Nephron (organoid): Measurements from ENCODE around the gene SUGP2.

Experiments
- H3K27ac Mint-ChIP-seq, 3 experiments: 2 replicates each; pipeline ENCODE4 v1.8.0; 2020; ENCODE audit warnings: mixed read lengths in 3 of 3, mild to moderate bottlenecking in 2 of 3, moderate library complexity in 1 of 3
- H3K27me3 Mint-ChIP-seq: 2 replicates; pipeline ENCODE4 v1.8.0; 2021; ENCODE audit warnings: low read depth, mild to moderate bottlenecking, moderate library complexity, mixed read lengths
- H3K36me3 Mint-ChIP-seq: 2 replicates; pipeline ENCODE4 v1.8.0; 2020; ENCODE audit warnings: low read depth, mixed read lengths
- H3K4me1 Mint-ChIP-seq: 2 replicates; pipeline ENCODE4 v1.8.0; 2020; ENCODE audit warnings: mixed read lengths
- H3K4me3 Mint-ChIP-seq, 3 experiments: 2 replicates each; pipeline ENCODE4 v1.8.0; 2020; ENCODE audit warnings: mild to moderate bottlenecking in 3 of 3, mixed read lengths in 3 of 3, moderate library complexity in 2 of 3
- H3K9me3 Mint-ChIP-seq: 2 replicates; pipeline ENCODE4 v1.8.0; 2020; ENCODE audit warnings: mixed read lengths
- CTCF ChIP-seq, 3 experiments: fragments of 200-600 bp; sonication (generic); IDR thresholded peaks; one replicate each; pipeline ENCODE4 v1.5.0; 2021; ENCODE audit warnings: antibody characterized with exemption in 3 of 3; ENCODE audit not compliant: unreplicated experiment in 3 of 3

The SUGP2 gene

GRCh38 chr19:18993115-18993514 lies 40.2 kb downstream of the SUGP2 start:
- H3K27ac Mint-ChIP-seq = no peak overlapping the region
- no peak overlapping the region for H3K4me3 Mint-ChIP-seq
- TF ChIP-seq CTCF (IDR thresholded peaks at IDR 0.05; ENCODE audit: unreplicated experiment in 3 of 3) = no peak
- H3K4me1 Mint-ChIP-seq = no peaks in the 10 kb centered on the region
- peaks cover 3% of the 10 kb centered on the region for H3K27me3 Mint-ChIP-seq
- no peaks in the 10 kb centered on the region for H3K9me3 Mint-ChIP-seq
- H3K36me3 Mint-ChIP-seq = peaks cover 30% of the 10 kb centered on the region

- H3K4me1 Mint-ChIP-seq = no peaks in the 10 kb centered on the region
- H3K36me3 Mint-ChIP-seq = peaks cover 25% of the 10 kb centered on the region
- H3K9me3 Mint-ChIP-seq = no peaks in the 10 kb centered on the region
- TF ChIP-seq CTCF (IDR thresholded peaks at IDR 0.05; ENCODE audit: unreplicated experiment in 3 of 3) = no peak
- H3K4me3 Mint-ChIP-seq = no peak overlapping the region
- no peak overlapping the region for H3K27ac Mint-ChIP-seq
- peaks cover 3% of the 10 kb centered on the region for H3K27me3 Mint-ChIP-seq
Measured at GRCh38 chr19:18992696-18993095, 40.6 kb downstream of the SUGP2 start.

GRCh38 chr19:18991468-18991867 lies 41.8 kb downstream of the SUGP2 start:
- Mint-ChIP-seq H3K4me1 (peaks cover 5% of the 10 kb centered on the region), H3K36me3 (peaks cover 25% of the 10 kb centered on the region), H3K9me3 (no peaks in the 10 kb centered on the region), H3K27ac (no peak overlapping the region), H3K27me3 (peaks cover 3% of the 10 kb centered on the region), H3K4me3 (no peak overlapping the region)
- TF ChIP-seq CTCF (IDR thresholded peaks at IDR 0.05; ENCODE audit: unreplicated experiment in 3 of 3) = no peak

- no peak overlapping the region for H3K4me3 Mint-ChIP-seq
Measured at GRCh38 chr19:18991006-18991405, 42.3 kb downstream of the SUGP2 start.

DNA sequence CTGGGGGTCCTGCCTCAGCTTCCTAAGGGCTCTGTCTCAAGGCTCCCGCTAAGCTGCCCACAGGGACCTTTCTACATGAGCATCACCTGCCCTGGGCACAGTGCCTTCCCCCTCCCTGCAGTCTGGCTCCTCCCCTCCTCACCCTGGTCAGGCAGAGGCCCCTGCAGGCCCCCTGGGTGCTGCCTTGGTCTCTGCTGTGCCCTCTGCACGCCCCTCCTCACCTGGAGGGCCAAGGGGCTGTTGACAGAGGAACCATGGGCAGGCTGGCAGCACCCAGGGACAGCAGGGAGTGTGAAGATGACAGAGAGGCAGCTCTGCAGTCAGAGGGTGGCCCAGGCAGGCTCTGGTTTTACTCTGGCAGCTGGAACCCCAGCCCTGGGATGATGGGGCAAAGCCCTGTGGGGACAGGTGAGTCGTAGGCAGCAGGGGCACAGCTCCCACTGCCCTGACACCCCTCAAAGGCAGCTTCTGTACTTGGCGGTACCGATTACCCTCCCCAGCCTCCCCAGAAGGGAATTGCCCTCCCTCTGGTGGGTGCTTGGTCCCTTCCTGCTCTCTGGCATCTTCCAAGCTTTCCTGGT lies 43.1 kb downstream of the SUGP2 start:
- H3K36me3 Mint-ChIP-seq = peaks cover 25% of the 10 kb centered on the region
- TF ChIP-seq CTCF (IDR thresholded peaks at IDR 0.05; ENCODE audit: unreplicated experiment in 3 of 3) = no peak
- no peak overlapping the region for H3K4me3 Mint-ChIP-seq
- no peak overlapping the region for H3K27ac Mint-ChIP-seq
- no peaks in the 10 kb centered on the region for H3K9me3 Mint-ChIP-seq
- H3K4me1 Mint-ChIP-seq = peaks cover 10% of the 10 kb centered on the region
- no peaks in the 10 kb centered on the region for H3K27me3 Mint-ChIP-seq

More at GRCh38 chr19:18991006-18991405, 42.3 kb downstream of the SUGP2 start:
- no peak overlapping the region for H3K27ac Mint-ChIP-seq
- H3K36me3 Mint-ChIP-seq = peaks cover 25% of the 10 kb centered on the region
- H3K9me3 Mint-ChIP-seq = no peaks in the 10 kb centered on the region
- H3K27me3 Mint-ChIP-seq = peaks cover 3% of the 10 kb centered on the region
- no peak for TF ChIP-seq CTCF (IDR thresholded peaks at IDR 0.05; ENCODE audit: unreplicated experiment in 3 of 3)
- H3K4me1 Mint-ChIP-seq = peaks cover 6% of the 10 kb centered on the region

DNA sequence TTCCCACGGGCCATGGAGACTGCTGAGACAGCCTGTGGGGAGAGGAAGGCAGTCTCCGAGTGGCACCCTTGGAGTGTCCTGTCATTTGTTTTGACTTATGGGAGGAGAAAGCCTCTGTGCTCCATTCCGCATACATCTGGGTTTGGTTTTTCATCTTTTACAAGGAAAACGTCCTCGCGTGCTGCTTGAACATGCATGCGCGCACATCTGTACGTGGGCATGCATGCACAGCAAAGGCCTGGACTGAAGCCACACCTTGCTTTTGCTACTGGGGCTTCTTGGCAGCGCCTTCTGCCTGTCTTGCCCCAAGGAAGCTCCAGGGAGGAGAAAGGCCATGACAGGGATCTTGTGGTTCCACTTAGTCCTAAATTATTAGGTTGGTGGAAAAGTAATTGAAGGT lies 44.0 kb downstream of the SUGP2 start:
- Mint-ChIP-seq H3K27me3 (peaks cover 4% of the 10 kb centered on the region), H3K36me3 (peaks cover 24% of the 10 kb centered on the region), H3K4me3 (no peak overlapping the region), H3K4me1 (peaks cover 10% of the 10 kb centered on the region), H3K9me3 (no peaks in the 10 kb centered on the region), H3K27ac (no peak overlapping the region)
- TF ChIP-seq CTCF (IDR thresholded peaks at IDR 0.05; ENCODE audit: unreplicated experiment in 3 of 3) = no peak
